NCI-H1092 (cell line): ENCODE measurements around the gene OR6F1.
"Not testable (repeated sequence)": the region's sequence is repeated elsewhere in the genome, so short reads cannot be mapped to it uniquely, and the experiment has no call there.

Experiments used
- DNase-seq: peaks from one replicate; lab custom pipeline; 2025; lab: John Stamatoyannopoulos, UW

Gene OR6F1

GRCh38 chr1:247716546-247716945, at the start of gene OR6F1:
TSS of gene OR6F1 (minus strand) at chr1:247716646. CDS start at chr1:247712755, 3,891 bp downstream.
- DNase-seq: no peak

- DNase-seq: no peak
Measured at GRCh38 chr1:247760456-247760855, 44.0 kb upstream of the OR6F1 start, which contains the start of gene OR1C1. TSS of gene OR1C1 (minus strand) at chr1:247760556. CDS start at chr1:247758406, 2,150 bp downstream.

- DNase-seq: not testable (repeated sequence)
Measured at GRCh38 chr1:247754311-247754710, 37.9 kb upstream of the OR6F1 start.

- no peak for DNase-seq
Measured at GRCh38 chr1:247749870-247750269, 33.4 kb upstream of the OR6F1 start.

GRCh38 chr1:247748041-247748440, 31.6 kb upstream of the OR6F1 start, which contains the start of gene OR14A2:
TSS of gene OR14A2 (minus strand) at chr1:247748141.
- DNase-seq: no peak

- no peak for DNase-seq
Measured at GRCh38 chr1:247747616-247748015, 31.2 kb upstream of the OR6F1 start.

GRCh38 chr1:247746391-247746935, 30.0 kb upstream of the OR6F1 start:
- no peak for DNase-seq

- DNase-seq: not testable (repeated sequence)
Measured at GRCh38 chr1:247742215-247742760, 25.8 kb upstream of the OR6F1 start.

GRCh38 chr1:247741756-247742155, 25.3 kb upstream of the OR6F1 start:
- no peak for DNase-seq

GRCh38 chr1:247740721-247741120, 24.3 kb upstream of the OR6F1 start:
- no peak for DNase-seq

GRCh38 chr1:247738315-247738714, 21.9 kb upstream of the OR6F1 start, which contains the start of gene OR14K1:
TSS of gene OR14K1 (plus strand) at chr1:247738615. CDS start at chr1:247738615, 0 bp downstream.
- no peak for DNase-seq

GRCh38 chr1:247721222-247721621, 4.8 kb upstream of the OR6F1 start:
- no peak for DNase-seq

- DNase-seq: no peak
Measured at GRCh38 chr1:247713753-247714152, 2.7 kb downstream of the OR6F1 start.

GRCh38 chr1:247710681-247711080, 5.8 kb downstream of the OR6F1 start:
- not testable (repeated sequence) for DNase-seq

- DNase-seq: no peak
Measured at GRCh38 chr1:247701338-247701737, 15.1 kb downstream of the OR6F1 start.

- peak; percentile 27 for DNase-seq
Measured at GRCh38 chr1:247681288-247681897, 35.1 kb downstream of the OR6F1 start.

GRCh38 chr1:247680171-247680570, 36.3 kb downstream of the OR6F1 start:
- DNase-seq: no peak

GRCh38 chr1:247679639-247680038, 36.8 kb downstream of the OR6F1 start, which contains the start of gene OR13G1:
TSS of gene OR13G1 (minus strand) at chr1:247679739. CDS start at chr1:247673041, 6,698 bp downstream.
- DNase-seq: no peak

- DNase-seq: no peak
Measured at GRCh38 chr1:247669225-247669624, 47.2 kb downstream of the OR6F1 start.
